Measurements from ENCODE around the gene GAPT.

DNA sequence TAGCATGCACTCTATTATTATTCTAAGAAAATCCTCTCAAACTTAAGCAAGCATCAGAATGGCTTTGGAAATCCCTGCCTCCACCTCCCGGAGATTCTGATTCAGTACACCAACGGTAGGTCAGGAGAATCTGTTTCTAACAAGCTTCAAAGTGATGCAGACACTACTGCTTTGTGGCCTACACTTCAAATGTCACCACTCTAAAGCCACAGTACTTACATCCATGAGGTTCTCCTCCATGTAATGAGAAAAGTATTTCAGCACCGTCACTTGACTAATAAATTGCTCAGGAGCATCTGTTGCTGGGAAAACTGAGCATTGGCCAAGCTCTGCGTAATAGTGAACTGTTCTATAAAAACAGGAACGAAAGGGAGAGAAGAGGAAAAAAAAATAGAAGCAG, 36.2 kb upstream of the GAPT start:
- TF ChIP-seq POLR2A (IDR thresholded peaks at IDR 0.05) = no peak
- TF ChIP-seq, protein P1, sequence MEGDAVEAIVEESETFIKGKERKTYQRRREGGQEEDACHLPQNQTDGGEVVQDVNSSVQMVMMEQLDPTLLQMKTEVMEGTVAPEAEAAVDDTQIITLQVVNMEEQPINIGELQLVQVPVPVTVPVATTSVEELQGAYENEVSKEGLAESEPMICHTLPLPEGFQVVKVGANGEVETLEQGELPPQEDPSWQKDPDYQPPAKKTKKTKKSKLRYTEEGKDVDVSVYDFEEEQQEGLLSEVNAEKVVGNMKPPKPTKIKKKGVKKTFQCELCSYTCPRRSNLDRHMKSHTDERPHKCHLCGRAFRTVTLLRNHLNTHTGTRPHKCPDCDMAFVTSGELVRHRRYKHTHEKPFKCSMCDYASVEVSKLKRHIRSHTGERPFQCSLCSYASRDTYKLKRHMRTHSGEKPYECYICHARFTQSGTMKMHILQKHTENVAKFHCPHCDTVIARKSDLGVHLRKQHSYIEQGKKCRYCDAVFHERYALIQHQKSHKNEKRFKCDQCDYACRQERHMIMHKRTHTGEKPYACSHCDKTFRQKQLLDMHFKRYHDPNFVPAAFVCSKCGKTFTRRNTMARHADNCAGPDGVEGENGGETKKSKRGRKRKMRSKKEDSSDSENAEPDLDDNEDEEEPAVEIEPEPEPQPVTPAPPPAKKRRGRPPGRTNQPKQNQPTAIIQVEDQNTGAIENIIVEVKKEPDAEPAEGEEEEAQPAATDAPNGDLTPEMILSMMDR (IDR thresholded peaks at IDR 0.05 in 4 of 5, conservative IDR thresholded peaks at IDR 0.05 in 1 of 5) = no peak
